ENCODE results near the gene SMCO1.
A peak's percentile ranks its signal among the peaks of the same experiment; 100 is the strongest.
"Not testable (repeated sequence)": the region's sequence is repeated elsewhere in the genome, so short reads cannot be mapped to it uniquely, and the experiment has no call there.

SMCO1 gene

GRCh38 chr3:196514913-196515621 is at the start of gene SMCO1:
SMCO1 (minus strand) TSS chr3:196515346; CDS start chr3:196515209, 137 bp downstream.
- no peak for DNase-seq (ENCODE audit: low read depth)

- DNase-seq (ENCODE audit: low read depth): peak; percentile 4
Observed at GRCh38 chr3:196563721-196564225, 48.6 kb upstream of the SMCO1 start.

- DNase-seq (ENCODE audit: low read depth): no peak
Observed at GRCh38 chr3:196559826-196560225, 44.7 kb upstream of the SMCO1 start.

- DNase-seq (ENCODE audit: low read depth): no peak
Observed at GRCh38 chr3:196558476-196558875, 43.3 kb upstream of the SMCO1 start.

- no peak for DNase-seq (ENCODE audit: low read depth)
Observed at GRCh38 chr3:196557236-196557635, 42.1 kb upstream of the SMCO1 start.

GRCh38 chr3:196555295-196555694 is 40.1 kb upstream of the SMCO1 start:
- DNase-seq (ENCODE audit: low read depth): no peak

GRCh38 chr3:196554205-196554604 is 39.1 kb upstream of the SMCO1 start:
- no peak for DNase-seq (ENCODE audit: low read depth)

GRCh38 chr3:196553551-196553950 is 38.4 kb upstream of the SMCO1 start:
- DNase-seq (ENCODE audit: low read depth): no peak

GRCh38 chr3:196552253-196552652 is 37.1 kb upstream of the SMCO1 start:
- no peak for DNase-seq (ENCODE audit: low read depth)

- not testable (repeated sequence) for DNase-seq (ENCODE audit: low read depth)
Observed at GRCh38 chr3:196550172-196550571, 35.0 kb upstream of the SMCO1 start.

GRCh38 chr3:196549312-196549711 is 34.2 kb upstream of the SMCO1 start:
- not testable (repeated sequence) for DNase-seq (ENCODE audit: low read depth)

GRCh38 chr3:196547067-196547466 is 31.9 kb upstream of the SMCO1 start:
- DNase-seq (ENCODE audit: low read depth): no peak

GRCh38 chr3:196546537-196546936 is 31.4 kb upstream of the SMCO1 start:
- DNase-seq (ENCODE audit: low read depth): no peak

- DNase-seq (ENCODE audit: low read depth): no peak
Observed at GRCh38 chr3:196544491-196544992, 29.4 kb upstream of the SMCO1 start.

- DNase-seq (ENCODE audit: low read depth): no peak
Observed at GRCh38 chr3:196541684-196542445, 26.7 kb upstream of the SMCO1 start.

- peak; percentile 47 for DNase-seq (ENCODE audit: low read depth)
Observed at GRCh38 chr3:196537319-196537984, 22.3 kb upstream of the SMCO1 start.

GRCh38 chr3:196533260-196533681 is 18.1 kb upstream of the SMCO1 start:
- DNase-seq (ENCODE audit: low read depth): no peak

GRCh38 chr3:196531418-196531817 is 16.3 kb upstream of the SMCO1 start:
- no peak for DNase-seq (ENCODE audit: low read depth)

- peak; percentile 69 for DNase-seq (ENCODE audit: low read depth)
Observed at GRCh38 chr3:196528639-196529233, 13.6 kb upstream of the SMCO1 start.

GRCh38 chr3:196525141-196525540 is 10.0 kb upstream of the SMCO1 start:
- DNase-seq (ENCODE audit: low read depth): no peak

- DNase-seq (ENCODE audit: low read depth): no peak
Observed at GRCh38 chr3:196524527-196524926, 9.4 kb upstream of the SMCO1 start.

- DNase-seq (ENCODE audit: low read depth): no peak
Observed at GRCh38 chr3:196523841-196524240, 8.7 kb upstream of the SMCO1 start.
